OCI-LY7 (cell line): ENCODE data around the gene PHEX.

Experiments
- CTCF ChIP-seq: fragments of 200-600 bp; sonication (generic); conservative IDR thresholded peaks from 2 replicates; pipeline ENCODE4 v1.5.1; 2014; ENCODE audit warnings: mild to moderate bottlenecking, antibody characterized with exemption, low read length, moderate library complexity, mixed read lengths
- EZH2phosphoT487 ChIP-seq: fragments of 200-600 bp; sonication (generic); IDR thresholded peaks from 2 replicates; pipeline ENCODE4 v1.6.1; 2018; ENCODE audit warnings: low read depth, borderline replicate concordance, mild to moderate bottlenecking, mixed run types, antibody characterized with exemption, low read length, moderate library complexity, mixed read lengths

DNA sequence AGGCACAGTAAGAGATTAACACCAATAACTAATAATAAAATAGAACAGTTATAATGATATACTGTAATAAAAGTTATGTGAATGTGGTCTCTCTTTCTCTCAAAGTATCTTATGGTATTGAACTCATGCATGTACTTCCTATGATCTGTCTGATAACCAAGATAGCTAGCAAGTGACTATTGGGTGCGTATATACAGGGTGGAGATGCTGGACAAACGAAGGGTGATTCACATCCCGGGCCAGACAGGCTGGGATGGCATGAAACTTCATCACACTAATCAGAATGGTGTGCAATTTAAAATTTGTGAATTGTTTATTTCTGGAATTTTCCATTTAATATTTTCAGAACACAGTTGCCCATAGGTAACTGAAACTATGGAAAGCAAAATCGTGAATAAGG is 96.8 kb downstream of the PHEX start:
- TF ChIP-seq CTCF = no peak
- TF ChIP-seq EZH2phosphoT487 = no peak
